ENCODE results near the gene C3orf49.

C3orf49 gene, protein sequence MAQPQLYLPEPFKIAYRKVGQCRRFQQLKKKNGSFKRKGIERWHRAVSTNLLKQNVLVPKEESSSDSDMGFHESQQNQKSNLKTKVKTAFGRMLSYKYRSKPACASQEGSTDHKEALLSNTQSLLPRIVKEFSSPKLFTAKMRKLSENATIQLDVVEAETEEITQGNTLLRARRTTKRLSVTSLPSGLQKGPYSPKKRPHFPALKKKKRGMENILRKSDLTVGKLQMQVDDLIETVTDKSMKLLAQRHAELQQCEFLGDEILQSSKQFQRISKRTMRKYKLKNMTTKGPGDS

DNA sequence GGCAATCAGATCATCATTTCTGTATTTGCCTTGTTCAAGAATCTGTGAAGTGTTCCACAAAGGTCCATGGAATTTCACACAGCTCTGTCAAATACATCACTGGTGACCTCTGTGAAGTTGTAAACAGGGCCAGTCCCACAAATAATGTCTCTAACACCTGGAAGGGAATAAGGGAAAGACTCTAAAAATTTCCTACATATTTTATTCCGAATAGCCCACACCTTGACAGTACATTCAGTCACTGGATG is at the start of gene C3orf49:
TSS of gene C3orf49 (plus strand) at position 149 of the 248 bp plus-strand sequence. CDS start 173 bp downstream, outside the sequence.
- DNase-seq (ENCODE audit: low spot score), result no peak

DNA sequence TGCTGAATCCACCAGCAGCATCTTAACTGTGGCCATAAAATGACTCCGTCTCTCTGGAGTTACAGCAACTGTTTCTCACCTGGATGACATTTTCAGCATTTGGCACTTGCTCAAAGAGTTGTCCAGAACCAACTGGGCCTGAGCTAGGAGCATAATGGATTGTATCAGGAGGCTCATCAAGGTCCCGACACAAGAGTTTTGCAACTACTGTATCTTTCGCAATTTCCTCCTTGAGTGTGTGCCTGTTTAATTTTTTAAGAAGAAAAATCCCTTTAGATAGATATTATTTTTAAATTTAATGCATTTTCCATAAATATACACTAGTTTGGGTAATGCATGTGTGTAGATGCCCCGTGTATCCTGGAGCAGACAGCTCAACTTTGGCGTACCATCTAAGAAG is 44.3 kb upstream of the C3orf49 start:
- no peak for DNase-seq (ENCODE audit: low spot score)

DNA sequence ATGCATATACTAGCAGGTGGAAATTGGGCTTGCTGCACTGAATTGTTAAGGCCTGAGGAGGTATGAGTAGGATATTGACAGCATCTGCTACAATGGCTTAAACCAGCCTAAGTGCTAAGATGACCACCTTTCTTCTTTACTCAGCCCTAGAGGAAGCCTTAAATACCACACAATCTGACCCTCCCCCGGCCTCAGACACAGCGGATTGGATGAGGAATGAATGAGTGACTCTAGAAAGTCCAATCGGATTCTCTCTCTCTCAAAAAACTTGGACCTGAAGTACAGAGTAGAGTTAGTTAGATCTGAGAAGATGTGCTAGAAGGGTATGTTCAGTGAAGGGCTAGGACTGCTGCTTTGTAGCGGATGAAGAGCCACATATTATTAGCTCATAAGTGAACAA is 39.9 kb upstream of the C3orf49 start:
- DNase-seq (ENCODE audit: low spot score), result no peak

DNA sequence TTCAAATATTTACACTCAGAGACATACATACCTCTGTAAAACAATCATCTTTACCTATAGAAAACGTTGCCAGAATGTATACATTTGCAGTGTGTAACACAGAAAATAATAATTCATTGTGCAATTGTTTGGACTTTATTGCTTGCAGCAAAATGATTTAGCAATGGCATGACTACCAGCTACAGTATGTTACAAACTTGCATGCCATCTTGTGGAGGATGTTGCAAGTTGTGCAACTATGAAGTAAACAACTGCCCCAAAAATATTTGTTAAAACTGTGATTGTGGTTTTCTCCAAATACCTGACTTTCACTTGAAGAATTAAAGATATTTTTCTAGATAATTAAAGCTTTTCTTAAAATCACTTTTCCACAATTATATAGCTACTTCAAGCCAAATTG is 27.1 kb upstream of the C3orf49 start:
- no peak for DNase-seq (ENCODE audit: low spot score)

DNA sequence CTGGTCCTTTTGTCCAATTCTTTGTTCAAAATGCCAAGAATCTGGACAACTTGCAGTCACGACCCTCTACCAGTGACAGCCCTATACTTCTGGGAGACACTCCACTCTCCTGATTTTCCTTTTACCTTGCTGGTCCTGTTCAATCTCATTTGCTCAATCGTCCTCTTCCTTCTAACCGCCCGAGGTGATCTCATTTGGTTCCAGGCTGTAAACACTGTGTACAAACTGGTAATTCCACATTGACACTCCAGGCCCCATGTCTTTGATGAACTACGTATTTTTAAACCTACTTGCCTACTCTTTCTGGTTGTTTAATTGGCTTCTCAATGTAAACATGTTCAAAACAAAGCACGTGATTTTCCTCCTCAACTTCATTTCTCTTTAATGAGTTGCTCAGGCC is 23.7 kb upstream of the C3orf49 start:
- DNase-seq (ENCODE audit: low spot score), result no peak

DNA sequence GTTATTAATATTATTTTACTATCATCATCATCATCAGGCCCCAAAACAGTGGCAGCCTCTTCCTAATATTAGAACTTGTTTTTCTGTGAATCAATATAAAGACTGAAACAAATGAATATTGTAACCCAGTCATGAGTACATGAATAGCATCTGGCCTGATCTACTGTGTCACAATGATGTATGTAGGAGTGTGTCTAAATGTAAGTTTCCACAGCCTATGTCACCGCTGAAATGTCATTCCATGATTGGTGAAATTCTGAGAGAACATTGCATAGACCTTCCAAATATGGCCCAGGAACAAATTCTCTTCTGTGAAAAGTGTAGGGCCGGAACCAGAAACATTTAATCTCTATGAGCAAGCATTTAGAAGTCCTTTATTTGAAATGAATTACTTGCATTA is 20.6 kb upstream of the C3orf49 start:
- DNase-seq (ENCODE audit: low spot score), result no peak

DNA sequence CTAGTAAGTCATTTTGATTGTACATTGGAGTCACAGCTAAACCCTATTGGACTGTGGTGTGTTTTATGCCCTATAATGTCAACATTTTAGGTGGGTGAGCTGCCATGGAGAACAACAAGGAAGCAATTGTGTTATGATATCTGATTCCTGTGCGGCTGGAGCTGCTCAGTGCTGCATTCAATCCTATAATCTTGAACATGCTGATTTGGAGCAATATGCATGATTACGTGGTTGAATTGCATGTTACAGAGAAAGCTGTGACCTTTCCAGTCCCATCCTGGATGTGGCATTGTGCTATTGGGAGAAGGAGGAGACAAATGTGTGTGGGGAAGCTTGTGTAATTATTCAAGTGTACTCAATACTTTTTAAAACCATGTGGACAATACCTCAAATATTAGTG is 20.1 kb upstream of the C3orf49 start:
- no peak for DNase-seq (ENCODE audit: low spot score)

DNA sequence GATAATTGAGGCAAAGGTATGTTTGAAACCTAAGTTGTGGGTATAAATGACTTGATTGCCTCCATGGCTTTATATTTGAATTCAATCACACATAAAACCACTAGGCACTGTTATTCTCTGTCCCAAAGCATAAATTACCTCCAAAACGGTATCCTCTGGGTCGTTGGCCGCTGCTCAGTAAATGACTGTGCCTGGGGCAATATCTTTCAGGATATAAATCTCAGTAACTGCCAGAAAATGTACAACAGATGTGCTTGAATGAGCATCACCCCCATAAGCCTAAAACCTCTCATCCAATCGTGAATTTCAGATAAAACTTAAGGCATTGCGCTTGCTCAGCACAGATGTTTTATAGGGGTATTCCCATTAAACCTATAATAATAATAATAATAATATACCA is 19.0 kb upstream of the C3orf49 start:
- no peak for DNase-seq (ENCODE audit: low spot score)

DNA sequence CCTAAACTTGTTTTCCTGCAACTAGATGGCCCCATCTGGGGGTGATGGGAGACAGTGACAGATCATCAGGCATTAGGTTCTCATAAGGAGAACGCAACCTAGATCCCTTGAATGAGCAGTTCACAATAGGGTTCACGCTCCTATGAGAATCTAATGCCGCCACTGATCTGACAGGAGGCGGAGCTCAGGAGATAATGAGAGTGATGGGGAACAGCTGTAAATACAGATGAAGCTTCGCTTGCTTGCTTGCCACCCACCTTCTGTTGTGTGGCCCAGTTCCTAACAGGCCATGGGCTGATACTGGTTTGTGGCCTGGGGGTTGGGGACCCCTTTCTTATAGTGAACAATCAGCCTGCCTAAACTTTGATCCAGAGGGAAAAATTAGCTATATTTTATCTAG is 15.2 kb upstream of the C3orf49 start:
- DNase-seq (ENCODE audit: low spot score), result no peak

DNA sequence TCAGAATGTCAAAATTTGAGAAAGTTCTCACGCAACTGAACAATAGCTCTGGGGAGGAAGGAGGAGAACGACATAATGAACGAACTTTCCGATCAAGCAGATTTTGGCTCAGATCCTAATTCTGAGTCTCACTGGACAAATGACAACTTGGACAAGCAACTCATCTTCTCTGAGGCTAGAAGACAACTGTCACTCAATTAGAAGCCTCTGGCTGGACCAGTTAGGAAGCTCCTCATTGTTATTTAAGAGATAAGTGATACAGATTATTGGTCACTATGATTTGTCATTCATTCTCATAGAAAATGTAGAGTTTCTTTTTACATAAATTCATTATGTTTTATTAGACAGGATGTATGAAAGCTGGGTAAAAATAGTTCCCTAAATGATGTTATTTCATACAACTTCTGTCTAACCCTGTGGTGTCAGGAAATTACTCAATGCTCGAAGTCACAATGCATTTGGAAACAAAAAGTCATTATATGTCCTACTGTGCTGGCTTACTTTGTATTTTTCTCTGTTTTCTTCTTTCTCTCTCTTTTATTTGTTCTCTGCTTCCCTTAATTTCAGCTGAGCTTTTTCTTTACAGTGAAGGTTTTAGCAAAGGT is 11.0 kb upstream of the C3orf49 start:
- DNase-seq (ENCODE audit: low spot score), result no peak

DNA sequence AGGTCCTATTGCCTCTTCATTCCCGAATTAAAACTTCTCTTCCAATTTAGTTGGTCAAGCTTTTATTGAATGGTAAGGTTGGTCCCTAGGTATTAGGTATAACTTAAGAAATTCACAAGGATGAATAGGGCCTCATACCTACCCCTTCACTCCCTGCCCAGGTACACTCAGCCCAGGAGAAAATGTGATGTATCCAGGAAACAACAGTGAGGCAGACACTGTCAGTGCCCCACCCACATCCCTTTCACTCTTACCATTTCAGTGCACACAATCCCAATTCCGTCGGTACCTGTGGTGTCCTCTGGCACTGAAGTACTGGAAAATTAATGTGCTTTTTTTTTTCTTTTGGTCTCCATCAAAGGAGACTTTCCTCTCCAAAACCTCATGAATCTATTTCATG is 10.5 kb upstream of the C3orf49 start:
- DNase-seq (ENCODE audit: low spot score), result no peak

DNA sequence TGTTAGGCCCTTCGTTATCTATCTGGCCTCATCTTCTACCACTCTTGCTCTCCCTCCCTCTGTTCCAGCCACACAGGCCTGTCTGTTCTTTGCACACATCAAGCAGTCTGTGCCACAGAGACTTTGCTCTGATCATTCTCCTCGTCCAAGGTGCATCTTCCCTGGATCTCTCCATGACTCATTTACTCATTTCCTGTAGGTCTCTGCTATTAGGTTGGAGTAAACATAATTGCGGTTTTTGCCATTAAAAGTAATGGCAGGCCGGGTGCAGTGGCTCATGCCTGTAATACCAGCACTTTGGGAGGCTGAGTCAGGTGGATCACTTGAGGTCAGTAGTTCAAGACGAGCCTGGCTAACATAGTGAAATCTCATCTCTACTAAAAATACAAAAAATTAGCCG is 9.5 kb upstream of the C3orf49 start:
- no peak for DNase-seq (ENCODE audit: low spot score)

DNA sequence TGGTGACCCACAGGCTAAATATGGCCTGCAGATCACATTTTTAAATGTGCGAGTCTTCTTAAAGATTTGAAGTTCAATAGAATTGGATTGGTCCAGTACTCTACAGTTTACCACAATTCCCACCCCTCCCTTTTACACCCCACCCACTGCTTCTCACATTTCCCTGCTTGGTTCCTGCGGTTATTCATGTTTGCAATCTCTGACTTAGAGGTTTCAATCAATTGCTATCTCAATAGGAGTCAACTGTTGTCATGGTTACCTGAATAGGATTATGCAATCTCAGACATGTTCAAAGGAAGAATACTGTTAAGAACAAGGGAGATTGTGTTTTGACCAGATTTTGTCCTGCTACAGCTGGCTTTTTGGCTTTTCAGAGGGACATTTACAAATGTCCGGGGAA is 4.9 kb upstream of the C3orf49 start:
- DNase-seq (ENCODE audit: low spot score), result no peak

DNA sequence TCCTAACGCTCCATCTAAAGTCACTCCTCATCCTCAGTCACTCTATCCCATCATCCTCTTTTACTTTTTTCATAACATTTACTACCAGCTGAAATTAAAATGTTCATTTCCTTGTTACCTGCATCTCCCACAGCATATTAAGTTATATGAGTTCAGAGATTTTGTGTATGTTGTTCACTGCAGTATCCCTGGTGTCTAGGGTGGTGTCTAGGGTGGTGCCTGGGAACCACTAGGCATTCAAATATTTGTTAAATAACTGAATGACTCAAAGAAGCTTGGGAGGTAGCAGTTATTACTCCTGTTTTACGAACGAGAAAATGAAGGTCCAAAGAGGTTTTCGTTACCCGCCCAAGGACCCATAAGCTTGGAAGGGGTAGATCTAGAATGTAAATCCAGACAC is 1.9 kb upstream of the C3orf49 start:
- DNase-seq (ENCODE audit: low spot score), result no peak

DNA sequence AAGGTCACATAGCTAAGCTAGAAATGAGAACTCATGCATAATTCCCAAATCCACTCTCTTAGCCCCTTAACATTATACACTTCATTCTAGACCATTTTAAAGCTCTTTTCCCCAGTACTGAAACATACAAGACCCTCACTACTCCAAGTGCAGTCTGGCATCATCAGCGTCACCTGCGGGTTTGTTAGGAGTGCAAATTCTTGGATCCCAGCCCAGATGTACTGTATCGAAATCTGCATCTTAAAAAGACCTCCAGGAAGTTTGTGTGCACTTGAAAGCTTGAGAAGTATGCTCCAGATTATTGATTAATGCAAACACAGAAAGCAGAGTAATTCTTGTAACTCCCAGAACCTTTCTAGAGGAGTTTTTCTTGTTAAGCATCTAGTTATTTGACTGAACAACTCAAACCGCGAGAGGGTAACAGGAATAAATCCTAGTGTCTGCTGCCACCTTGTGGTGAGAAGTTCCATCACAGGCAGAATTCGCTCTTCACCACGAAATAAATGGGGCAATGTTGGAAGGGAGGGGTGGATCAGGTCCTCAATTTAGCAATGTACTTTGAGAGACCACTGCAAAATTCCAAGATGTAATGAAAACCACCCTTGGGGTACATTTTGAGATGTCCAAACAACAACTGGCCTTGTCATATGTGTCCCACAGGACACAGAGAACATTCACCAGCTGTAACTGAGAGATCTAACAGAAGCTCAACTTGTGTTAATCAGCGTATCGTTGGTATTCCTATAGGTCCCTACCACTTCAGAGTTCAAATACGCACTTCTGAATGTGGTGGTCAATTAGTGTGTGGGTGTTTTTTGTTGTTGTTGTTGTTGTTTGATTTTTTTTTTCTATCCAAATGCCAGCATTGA is 583 bp upstream of the C3orf49 start:
- DNase-seq (ENCODE audit: low spot score), result peak; percentile 38

DNA sequence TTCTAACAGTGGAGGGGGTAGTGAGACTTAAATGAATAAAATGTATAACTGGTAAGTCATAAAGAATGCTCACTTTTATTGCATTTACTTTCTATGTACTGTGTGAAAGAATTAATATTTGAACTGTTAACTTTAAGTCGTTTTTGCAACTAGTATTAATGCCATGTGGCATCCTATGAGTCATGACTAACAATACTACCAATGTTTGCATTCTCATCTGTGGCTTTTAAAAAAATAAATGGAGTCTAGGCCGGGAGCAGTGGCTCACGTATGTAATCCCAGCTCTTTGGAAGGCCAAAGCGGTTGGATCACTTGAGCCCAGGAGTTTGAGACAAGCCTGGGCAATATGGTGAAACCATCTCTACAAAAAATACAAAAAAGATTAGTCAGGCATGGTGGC is 5.2 kb downstream of the C3orf49 start:
- DNase-seq (ENCODE audit: low spot score), result no peak

DNA sequence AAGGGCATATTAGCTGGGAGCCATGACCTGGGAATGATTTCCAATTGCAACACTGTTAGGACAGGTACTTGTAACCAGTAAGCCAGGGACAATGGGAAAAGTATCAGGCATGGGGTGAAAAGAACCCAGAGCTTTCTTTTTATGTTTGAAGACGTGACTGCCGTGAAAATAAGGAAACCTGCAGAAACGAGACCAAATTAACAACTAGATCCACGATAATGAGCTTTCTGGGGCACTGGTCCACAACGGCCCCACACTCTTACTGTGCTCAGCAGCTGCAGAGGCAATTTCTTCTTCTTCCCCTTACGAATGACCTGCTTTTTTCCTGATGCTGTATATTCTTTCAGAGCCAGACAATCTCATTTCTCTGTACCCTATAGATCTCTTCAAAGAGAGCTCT is 11.4 kb downstream of the C3orf49 start:
- no peak for DNase-seq (ENCODE audit: low spot score)

DNA sequence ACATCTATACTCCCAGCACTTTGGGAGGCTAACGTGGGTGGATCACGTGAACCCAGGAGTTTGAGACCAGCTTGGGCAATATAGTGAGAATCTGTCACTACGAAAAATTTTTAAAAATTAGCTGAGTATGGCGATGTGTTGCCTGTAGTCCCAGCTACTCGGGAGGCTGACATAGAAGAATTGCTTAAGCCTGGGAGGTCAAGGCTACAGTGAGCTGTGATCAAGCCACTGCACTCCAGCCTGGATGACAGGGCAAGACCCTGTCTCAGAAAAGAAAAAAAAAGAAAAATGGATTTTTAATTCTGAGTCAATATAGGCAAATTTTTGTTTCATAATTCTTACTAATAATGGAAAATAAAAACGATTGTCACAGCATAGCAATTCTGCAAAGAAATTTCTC is 13.3 kb downstream of the C3orf49 start:
- DNase-seq (ENCODE audit: low spot score), result no peak

DNA sequence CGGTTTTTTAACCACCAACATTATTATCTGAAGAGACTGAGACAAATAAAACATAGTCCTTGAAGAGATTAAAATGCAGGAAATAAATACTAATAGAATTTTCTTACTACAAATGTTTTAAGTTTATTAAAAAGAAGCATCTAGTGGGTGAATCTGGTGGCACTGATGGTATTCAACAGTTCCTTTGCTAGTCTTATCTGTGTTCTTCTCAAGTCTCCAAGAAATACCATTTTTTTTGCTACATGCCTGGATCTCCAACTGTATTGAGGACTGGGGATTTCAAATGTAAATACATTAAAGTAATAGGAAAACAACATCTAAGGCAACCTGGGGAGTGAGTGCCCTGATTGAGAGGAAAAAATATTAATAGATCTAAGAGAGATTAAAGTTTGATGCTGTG is 22.6 kb downstream of the C3orf49 start:
- DNase-seq (ENCODE audit: low spot score), result no peak

DNA sequence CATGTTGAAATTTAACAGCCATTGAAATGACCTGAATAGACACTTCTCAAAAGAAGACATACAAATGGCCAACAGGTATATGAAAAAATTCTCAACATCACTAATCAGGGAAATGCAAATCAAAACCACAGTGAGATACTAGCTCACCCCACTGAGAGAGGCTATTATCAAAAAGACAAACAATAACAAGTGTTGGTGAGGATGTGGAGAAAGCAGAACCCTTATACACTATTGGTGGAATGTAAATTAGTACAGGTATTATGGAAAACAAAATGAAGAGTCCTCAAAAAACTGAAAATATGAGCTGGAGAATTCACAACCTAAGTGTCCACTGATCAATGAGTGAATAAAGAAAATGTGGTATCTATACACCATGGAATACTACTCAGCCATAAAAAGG is 23.0 kb downstream of the C3orf49 start:
- DNase-seq (ENCODE audit: low spot score), result no peak

DNA sequence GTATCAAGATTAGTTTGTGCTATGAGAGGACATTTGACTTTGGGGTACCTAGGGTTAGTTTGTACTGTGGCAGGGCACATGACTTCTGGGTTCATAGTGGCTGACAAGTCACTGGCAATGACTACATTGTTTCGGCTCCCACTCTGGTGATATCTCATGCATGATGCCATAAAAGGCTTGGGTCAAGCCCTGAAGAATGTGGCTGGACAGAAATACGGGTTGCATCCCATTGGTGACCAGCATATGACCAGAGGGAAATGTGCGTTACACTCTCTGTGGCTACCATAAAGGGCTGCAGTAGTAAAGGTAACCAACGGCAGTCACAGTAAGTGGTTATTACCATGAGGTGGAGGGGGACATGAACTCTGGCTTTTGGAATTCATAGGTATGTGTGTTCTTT is 26.1 kb downstream of the C3orf49 start:
- DNase-seq (ENCODE audit: low spot score), result no peak

DNA sequence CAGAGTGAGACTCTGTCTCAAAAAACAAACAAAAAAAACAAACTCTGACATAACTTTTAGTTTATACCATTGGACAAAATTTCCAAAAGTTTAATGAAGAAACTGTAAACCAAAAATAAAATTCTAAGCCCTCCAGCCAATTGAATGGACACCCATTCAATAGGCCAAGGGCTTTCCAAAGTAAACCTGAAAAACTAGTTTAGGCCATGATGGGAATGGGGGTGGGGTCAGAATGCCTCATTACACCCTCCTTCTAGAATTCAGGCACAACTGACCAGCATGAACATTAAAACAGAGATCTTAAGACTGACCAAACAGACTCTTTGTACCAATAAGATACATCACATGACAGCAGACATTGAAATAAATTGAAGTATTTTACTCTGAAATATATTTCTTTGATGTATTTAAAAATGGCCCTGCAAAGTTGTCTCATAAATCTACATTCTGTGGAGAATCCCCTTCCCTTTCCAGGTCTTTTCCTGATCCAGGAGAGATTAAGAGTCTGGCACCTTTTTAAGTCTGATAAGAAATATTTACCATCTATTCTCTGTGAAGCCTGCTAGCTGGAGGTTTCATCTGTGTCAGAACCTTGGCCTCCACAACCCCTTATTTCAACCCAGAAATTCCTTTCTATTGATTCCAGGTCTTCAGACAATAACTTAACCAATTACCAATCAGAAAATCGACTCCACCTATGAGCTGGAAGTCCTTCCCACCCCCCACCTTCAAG is 28.8 kb downstream of the C3orf49 start:
- no peak for DNase-seq (ENCODE audit: low spot score)

DNA sequence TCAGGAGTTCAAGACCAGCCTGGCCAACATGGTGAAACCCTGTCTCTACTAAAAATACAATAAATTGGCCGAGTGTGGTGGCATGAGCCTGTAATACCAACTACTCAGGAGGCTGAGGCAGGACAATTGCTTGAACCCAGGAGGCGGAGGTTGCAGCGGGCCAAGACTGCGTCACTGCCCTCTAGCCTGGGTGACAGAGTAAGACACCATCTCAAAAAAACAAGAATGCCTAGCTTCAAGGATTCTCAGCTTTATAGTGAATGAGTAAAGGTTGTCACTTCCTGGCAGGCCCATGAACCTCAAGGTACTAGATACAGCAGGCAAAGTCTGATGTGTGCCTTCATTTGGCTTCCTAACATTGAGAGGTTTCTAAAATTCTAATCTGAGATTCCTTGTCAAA is 30.1 kb downstream of the C3orf49 start:
- no peak for DNase-seq (ENCODE audit: low spot score)
